ENCODE results near the gene MRI1.

DNA sequence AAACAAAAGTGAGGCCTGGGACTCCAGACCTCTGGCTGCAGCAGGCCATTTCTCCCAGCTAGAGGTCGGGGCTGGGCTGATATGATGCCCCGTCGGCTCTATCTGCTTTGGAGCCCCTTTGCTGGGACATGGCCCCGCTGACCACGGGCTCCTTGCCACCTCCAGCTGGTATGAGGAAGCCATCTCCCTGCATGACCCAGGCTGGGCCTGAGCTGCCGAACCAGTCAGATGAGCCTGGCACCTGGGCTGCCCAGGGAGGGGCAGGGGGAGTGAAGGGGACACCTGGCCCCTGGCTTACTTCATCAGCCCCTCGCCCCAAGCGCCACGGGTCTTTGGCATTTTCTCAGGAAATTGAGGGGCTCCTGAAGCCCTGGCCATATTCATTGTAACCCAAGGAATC is 38.7 kb downstream of the MRI1 start:
- TF ChIP-seq POLR2AphosphoS5 (IDR thresholded peaks at IDR 0.05; ENCODE audit: borderline replicate concordance, low read depth, low read length): no peak
- no peak for TF ChIP-seq EZH2 (IDR thresholded peaks at IDR 0.05)
- no peak for TF ChIP-seq FOXP2 (optimal IDR thresholded peaks at IDR 0.05; ENCODE audit: control extremely low read depth, extremely low read length, insufficient read depth)

Data from SK-N-MC (cell line).